Endometrial microvascular endothelial cells (primary cell): ENCODE results near the gene E4F1. TPM values are rescaled to one million over a fixed set of nuclear protein-coding genes. Genes with fewer than 3 reads are reported as not detected.
"Not testable (repeated sequence)": the region's sequence is repeated elsewhere in the genome, so short reads cannot be mapped to it uniquely, and the experiment has no call there.

ENCODE experiments used
- in situ Hi-C: cut with HindIII; loops from 2 replicates; pipeline ENCODE4 v1.10.0; 2017; ENCODE audit warnings: low sequenced_read_pairs, low pct_unique_long_range_greater_than_20kb; ENCODE audit errors: inconsistent ontology term
- total RNA-seq: library from RNA; depleted of rRNA; stranded (reverse); fragments of >200 nt; gene quantifications from one replicate; pipeline ENCODE4 v1.2.3, GENCODE V29; 2015; ENCODE audit errors: inconsistent ontology term

Gene E4F1
- total RNA-seq, 1 donor from 2014 or later, result 34.6 TPM

DNA sequence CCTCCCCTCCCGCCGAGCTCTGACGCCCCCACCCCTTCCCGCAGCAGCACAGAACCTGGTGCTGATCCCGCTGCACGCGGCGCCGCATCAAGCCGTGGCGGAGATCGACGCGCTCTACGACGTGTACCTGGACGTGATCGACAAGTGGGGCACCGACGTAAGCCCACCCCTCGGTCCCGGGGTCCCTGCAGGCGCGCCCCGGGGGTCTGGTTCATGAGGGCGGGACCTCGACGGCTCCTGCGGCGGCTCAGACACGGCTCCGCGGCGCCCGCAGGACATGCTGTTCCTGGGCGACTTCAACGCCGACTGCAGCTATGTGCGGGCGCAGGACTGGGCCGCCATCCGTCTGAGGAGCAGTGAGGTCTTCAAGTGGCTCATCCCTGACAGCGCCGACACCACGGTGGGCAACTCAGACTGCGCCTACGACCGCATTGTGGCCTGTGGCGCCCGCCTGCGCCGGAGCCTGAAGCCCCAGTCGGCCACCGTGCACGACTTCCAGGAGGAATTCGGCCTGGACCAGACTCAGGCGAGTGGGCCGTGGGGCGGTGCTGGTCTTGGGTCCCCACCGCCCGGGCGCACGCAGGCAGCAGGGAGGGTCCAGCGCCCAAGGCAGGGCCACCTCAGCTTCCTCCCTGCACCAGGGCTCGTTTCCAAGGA lies 14.2 kb downstream of the E4F1 start:
- in situ Hi-C loops, result no loop called here

DNA sequence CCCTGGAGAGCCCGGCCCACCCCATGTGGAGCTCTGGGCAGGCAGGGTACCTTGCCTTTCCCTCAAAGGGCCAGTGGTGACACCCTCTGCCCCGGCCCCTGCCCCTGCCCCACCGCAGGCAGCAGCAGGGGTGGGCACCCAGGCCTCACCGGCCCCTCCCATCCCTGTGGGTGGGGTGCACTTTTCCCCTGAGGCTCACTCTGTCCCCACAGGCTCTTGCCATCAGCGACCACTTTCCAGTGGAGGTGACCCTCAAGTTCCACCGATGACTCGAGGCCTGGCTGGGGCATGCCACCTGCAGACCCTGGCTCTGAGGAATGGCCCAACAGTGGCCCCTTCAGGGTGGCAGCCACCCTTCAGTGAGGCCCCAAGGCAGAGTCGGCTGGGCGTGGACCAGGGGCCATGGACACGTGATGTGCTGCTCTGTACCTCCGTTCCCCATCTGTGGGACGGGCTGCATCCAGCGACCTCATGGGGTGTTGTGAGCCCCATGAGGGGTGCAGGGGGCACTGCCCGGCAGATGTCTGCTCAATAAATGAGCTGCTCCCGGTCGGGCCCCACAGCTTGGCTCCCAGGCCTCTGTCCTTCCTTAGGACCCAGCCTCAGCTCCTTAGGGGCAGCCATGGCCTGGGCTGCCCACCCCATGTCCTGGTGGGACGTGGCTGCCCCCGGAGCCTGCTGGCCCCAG lies 14.9 kb downstream of the E4F1 start:
- in situ Hi-C loops, result no loop called here

DNA sequence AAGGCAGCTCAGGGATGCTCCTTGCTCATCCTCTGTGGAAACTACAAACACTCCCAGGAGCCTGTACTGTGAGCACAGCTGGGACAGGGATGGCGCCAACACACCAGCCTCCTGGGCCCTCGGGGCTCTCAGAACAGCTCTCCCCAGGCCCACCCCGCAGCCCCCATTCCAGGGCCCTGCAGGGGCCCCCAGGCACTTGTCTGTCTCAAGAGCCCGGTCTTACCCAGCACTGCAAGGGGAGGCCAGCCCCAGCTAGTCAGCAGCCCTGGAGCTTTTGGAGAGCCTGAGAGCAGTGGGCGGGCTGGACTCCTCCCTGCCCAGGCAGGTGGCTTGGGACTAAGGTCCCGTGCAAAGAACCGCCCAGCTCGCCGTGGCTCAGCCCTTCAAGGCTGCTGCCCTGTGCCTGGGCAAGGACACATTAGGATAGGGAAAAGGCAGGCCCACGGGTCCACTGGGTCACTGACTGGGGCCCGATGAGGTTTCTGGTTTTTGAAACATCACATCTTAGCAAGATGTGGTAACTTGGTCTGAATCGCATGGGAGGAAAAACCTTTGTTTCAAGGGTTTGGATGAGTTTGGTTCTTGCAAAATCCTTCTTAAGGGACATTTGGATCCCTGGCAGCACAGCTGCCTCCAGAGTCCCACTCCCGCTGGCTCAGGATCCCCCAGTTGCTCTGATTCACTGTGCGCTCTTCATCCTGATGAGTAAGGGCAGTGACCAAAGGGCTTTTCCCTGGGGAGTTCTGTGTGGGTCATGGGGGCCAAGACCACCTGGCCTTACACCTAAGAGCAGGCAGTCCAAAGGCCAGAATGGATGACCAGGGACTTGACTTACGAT lies 15.7 kb downstream of the E4F1 start:
- in situ Hi-C loops, result no loop called here

DNA sequence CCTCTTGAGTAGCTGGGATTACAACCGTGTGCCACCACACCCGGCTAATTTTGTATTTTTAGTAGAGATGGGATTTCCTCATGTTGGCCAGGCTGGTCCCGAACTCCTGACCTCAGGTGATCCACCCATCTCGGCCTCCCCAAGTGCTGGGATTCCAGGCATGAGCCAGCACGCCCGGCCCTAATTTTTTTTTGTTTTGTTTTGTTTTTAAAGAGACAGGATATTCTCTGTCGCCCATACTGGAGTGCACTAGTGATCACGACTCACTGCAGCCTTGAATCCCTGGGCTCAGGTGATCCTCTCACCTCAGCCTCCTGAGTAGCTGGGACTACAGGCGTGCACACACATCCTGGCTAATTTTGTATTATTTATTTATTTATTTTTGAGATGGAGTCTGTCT lies 16.9 kb downstream of the E4F1 start:
- in situ Hi-C loops, result not testable (repeated sequence)

DNA sequence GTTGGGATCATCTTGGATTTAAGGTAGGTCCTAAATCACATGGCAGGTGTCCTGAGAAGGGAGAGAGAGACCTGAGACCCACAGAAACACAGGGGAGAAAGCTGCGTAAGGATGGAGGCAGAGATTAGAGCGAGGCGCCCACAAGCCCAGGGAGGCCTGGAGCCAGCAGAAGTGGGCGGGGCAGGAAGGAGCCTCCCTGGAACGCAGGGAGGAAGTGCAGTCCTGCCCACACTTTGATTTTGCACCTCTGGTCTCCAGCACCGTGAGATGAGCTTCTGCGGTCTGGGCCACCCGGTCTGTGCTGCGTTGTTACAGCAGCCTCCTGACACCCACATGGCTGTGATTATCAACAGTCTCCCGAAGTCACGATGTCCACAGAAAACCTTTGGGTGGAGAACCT lies 19.2 kb downstream of the E4F1 start:
- in situ Hi-C loops, result no loop called here

DNA sequence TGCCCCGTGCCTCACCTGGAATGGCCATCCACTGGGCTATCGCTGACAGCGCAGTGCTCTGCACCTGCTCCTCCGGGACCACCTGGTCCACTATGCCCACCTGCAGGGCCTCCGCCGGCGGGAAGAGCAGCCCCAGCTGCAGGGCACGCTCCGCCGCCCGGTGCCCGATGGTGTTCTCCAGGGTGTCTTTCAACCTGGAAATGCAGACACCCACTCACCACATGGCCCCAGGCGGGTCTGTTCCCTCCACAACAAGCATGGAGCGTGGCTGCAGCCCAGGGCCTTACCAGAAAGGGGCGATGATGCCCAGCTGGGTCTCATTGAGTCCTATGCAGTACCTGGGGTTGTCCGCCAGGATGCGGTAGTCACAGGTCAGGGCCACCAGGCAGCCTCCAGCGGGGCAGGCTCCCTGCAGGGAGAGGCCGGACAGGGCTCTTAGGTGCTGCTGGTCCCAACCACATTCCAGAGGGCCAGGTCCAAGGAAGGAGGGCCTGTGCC lies 19.7 kb downstream of the E4F1 start:
- in situ Hi-C loops, result no loop called here

DNA sequence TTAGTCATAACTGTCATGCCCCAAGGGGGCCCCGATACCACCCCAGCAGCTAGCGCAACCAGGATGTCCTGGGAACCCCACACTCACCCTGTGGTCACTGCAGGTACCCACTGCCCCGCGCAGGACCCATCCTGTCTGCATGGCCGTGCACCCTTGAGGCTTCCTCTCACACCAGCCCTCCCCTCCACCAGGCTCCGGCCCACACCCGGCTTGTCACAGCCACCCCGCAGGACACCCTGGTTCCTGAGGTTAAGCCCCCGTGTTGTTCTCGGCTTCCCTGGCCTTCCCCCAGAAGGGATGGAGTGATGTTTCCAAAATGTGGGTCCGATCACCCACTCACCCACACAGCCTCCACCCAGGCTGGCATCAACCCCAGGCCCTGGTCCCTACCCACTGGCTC lies 20.4 kb downstream of the E4F1 start:
- in situ Hi-C loops, result no loop called here

DNA sequence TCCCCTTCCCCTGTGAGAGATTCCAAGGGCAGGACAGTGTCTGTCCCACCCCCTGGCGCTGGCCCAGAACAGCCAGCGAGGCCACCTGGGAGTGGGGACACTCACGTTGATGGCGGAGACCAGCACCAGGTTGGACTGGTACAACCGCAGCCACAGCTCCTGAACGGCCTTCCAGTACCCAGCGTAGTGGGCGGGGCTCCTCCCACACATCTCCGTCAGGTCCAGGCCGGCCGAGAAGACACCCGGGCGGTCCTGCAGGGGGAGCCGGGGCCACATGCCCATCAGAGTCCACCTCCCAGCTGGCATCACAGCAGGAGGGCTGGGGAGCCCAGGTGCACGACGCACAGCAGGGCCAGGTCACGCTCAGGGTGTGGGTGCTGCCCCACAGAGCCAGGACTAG lies 20.9 kb downstream of the E4F1 start:
- in situ Hi-C loops, result no loop called here

DNA sequence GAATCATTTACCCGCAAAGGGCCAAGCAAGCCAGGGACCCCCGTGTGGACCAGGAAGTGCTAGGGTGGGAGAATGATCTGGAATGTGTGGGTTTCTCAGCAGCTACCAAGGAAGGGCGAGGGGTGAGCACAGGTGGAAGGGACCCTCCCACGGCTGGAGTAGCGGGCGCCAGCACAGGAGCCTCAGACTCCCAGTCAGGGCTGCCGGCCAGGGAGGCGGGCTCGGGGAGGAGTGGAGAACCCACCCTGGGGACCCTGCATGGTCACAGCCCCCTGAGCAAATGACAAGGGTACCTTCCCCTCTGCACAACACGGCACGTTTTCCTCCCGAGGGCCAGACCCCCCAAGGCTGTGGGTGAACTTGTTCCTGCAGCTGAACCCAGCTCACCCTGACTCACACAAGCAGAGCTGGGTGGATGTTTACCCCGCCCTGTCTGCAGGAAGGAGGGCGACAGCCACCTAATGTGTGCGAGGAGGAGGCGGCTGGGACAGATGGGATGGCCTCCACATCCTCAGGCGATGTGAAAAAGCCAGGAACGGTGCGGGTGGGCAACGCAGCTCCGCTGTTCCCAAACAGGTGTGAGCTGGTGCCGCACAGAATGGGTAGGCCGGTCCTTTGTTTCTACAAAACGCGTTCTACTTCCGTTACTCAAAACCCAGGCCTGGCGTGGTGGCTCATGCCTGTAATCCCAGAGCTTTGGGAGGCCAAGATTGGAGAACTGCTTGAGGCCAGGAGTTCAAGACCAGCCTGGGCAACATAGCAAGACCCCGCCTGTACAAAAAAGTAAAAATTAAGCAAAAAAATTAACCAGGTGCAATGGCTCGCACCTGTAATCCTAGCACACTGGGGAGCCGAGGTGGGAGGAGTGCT lies 21.8 kb downstream of the E4F1 start:
- in situ Hi-C loops, result no loop called here

DNA sequence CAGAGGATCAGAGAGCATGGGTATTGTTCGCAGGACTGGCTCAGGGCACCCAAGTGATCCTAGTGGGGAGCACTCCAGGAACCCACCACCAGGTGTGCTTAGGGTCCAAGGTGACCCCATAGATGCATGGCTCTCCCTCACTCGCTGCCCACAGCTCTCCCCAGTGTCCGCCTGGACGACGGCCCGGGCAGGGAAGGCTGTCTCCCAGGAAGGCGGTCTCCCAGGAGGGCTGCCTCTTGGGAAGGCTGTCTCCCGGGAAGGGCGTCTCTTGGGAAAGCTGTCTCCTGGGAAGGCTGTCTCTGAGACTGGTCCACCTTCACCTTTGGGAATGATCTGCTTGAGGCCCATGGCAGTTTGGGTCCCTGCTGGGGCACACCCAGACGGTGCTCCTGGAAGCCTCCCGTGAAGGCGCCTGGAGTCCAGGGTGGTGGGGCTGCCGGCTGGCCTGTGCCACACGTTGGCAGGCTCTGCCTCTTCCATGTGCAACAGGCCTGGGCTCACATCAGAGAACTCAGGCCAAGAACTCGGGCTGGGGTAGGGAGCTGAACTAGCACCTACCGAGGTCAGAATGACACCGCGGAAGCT lies 23.0 kb downstream of the E4F1 start:
- in situ Hi-C loops, result no loop called here

DNA sequence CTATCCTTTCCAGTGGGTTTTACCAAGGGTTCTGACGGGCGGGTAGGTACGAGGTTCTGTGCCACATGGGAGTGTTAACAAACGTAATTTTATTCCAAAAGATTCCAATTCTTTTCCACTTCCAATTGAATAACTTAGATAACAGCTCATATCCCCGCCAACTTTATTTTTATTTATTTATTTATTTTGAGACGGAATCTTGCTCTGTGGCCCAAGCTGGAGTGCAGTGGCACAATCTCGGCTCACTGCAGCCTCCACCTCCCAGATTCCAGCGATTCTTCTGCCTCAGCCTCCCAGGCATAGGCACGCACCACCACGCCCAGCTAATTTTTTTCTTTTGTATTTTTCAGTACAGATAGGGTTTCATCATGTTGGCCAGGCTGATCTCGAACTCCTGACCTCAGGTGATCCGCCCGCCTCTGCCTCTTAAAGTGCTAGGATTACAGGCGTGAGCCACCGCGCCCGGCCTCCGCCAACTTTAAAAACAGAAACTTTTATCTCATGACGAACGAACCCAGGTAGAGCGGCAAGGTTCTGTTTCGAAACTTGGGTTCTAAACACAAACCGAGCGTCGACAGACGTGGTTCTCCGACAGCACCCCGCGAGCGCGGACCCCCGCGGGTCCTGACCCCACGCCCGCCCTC lies 27.4 kb downstream of the E4F1 start:
- in situ Hi-C loops, result no loop called here

DNA sequence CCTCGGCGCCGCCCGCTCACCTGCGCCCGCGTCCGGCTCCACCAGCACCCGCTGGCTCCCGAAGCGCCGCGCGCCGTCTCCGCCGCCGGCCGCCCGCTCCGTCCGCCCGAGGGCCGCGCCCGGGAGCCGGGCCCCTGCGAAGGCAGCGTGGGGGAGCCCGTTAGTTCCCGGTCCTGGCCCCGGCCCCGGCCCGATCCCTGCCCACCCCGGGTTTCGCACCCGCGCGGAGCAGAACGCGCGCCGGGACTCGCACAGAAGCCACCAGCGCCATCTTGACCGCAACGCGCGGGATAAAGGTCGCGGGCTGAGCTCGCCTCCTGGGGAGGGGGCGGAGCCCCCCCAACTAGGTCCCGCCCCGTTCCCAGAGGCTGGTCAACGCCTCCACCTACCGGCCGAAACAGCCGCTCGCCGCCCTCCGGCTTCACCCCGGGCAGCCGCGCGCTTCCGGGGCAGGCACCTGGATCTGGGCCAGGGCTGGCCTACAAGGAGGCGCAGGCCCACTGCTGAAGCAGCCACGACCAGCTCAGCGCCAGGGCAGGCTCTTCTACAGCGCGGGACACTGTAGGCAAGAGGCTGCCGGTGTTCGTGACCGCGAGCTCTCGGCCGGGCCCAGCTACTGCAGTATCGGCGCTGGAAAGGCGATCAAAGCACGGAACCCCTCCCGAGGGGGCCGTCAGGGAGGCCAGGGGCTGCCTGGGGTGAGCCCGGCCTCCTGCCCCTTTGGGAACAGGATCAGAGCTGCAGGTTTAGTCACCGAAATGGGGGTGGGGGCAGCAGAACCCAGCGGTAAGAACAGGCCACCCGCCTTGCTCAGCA lies 28.1 kb downstream of the E4F1 start, which contains the start of gene ECI1:
Gene ECI1 (minus strand): TSS at position 292 of the 816 bp plus-strand sequence. CDS start 21 bp downstream, at position 271.
- in situ Hi-C loops, result no loop called here

DNA sequence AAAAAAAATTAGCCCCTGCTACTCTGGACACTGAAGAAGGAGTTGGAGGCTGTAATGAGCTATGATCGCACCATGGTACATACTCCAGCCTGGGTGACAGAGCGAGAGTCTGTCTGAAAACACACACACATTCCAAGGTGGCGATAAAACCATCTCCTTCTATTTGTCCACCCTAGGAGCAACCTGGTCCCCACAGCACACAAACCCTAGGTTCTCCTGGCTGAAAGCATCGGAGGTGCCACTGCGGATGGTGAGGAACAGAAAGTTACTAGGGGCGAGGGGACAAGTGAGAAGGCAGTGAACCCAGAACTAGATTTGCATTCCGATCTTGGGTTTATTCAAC lies 29.4 kb downstream of the E4F1 start:
- in situ Hi-C loops, result no loop called here

DNA sequence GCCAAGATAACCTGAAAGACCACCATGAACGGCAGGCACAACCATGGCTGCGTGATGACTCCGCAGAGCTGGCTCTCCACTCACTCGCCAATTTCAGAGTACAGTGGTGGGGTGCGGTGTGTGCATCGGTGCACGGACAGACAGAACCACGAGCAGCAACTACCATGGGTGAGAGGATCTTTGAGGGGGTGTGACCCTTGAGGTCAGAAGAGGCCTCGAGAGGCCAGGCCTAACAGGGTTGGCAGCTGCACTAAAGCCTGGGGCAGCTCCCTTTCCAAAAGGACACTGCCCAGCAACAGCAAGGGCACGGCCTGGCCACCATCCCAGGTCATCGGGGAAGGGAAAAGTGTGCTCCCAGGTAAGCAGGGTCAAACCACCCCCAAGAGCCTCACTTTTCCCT lies 29.9 kb downstream of the E4F1 start:
- in situ Hi-C loops, result no loop called here

DNA sequence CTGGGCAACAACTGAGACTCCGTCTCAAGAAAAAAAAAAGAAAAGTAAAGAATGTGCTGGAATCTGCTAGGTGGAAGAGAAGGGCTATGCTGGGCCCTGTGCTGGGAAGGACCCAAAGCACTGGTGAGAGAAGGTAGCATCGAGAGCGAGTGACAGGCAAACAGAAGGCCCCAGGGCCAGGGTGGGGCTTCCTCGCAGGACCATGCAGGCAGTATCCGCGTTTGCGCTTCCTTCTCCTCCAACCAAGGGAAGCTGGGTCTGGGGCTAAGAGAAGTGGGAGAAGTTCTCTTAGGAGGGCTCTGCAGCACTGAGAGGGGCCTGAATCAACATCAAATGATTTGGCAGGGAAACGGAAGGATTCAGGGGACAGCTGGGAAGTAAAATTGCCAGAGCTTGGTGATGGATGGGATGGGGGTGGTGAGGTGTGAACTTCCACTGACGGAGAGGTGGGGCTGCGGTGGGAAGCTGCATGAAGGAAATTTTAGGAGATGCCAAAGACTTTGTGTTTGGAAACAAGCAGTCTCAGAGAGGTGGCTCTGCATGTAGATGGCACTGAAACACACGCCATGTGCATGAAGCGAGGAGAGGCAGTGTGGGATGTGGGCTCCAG lies 33.2 kb downstream of the E4F1 start:
- in situ Hi-C loops, result no loop called here

DNA sequence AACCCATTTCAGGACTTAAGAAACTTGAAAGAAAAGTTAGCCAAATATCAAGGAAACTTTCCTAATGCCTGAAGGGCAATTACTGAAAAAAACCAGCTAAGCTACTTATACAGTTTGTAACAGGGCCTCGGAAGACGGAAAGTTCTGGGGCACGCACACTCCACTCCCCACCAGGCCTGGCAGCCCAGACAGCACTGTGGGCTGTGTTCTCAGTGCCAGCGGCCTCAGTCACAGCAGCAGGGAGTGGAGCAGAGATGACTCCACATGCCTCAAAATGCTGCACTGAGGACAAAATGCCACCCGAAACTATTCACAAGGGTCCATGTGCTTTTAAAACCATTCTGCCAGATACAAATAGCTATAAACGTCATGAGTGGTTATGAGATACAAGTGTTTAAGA lies 34.3 kb downstream of the E4F1 start:
- in situ Hi-C loops, result no loop called here

DNA sequence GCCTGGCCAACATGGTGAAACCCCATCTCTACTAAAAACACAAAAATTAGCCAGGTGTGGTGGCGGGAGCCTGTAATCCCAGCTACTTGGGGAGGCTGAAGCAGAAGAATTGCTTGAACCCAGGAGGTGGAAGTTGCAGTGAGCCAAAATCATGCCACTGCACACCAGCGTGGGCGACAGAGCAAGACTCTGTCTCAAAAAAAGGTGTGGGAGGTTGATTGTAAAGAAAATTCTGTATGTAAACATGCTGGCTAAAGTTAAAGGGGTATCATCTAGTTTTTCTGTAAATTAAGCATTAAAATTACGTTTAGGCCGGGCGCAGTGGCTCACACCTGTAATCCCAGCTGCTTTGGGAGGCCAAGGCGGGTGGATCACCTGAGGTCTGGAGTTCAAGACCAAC lies 35.1 kb downstream of the E4F1 start:
- in situ Hi-C loops, result not testable (repeated sequence)
